Duodenal mucosa (tissue), 2 donors: Measurements from ENCODE around the gene TVP23A.

Experiments
- H3K27ac ChIP-seq: one replicate; pipeline ENCODE4 v1.7.0; 2013; ENCODE audit warnings: low read depth, low read length
- H3K27me3 ChIP-seq, 2 donors: one replicate each; pipeline ENCODE4 v1.7.0; 2013; ENCODE audit warnings: low read length in 2 of 2, control low read depth in 1 of 2; ENCODE audit not compliant: insufficient read depth in 2 of 2, control insufficient read depth in 1 of 2
- H3K36me3 ChIP-seq, 2 donors: one replicate each; pipeline ENCODE4 v1.7.0; 2013; ENCODE audit warnings: low read length in 2 of 2, control low read depth in 1 of 2; ENCODE audit not compliant: insufficient read depth in 2 of 2, control insufficient read depth in 1 of 2
- H3K4me1 ChIP-seq, 2 donors: one replicate each; pipeline ENCODE4 v1.7.0; 2013; ENCODE audit warnings: low read length in 2 of 2, control low read depth in 1 of 2; ENCODE audit not compliant: insufficient read depth in 2 of 2, control insufficient read depth in 1 of 2
- H3K4me3 ChIP-seq, 2 donors: one replicate each; pipeline ENCODE4 v1.7.0; 2013; ENCODE audit warnings: low read length in 2 of 2, low read depth in 1 of 2
- H3K9ac ChIP-seq, 2 donors: one replicate each; pipeline ENCODE4 v1.7.0; 2013; ENCODE audit warnings: low read length in 2 of 2, low read depth in 1 of 2
- H3K9me3 ChIP-seq, 2 donors: one replicate each; pipeline ENCODE4 v1.7.0; 2013; ENCODE audit warnings: low read length in 2 of 2, control low read depth in 1 of 2; ENCODE audit not compliant: control insufficient read depth in 1 of 2

The TVP23A gene

GRCh38 chr16:10817963-10818941 lies at the start of gene TVP23A:
Gene TVP23A (minus strand): TSS chr16:10818794. CDS start chr16:10818493, 301 bp downstream.
- Histone ChIP-seq H3K36me3 (no peaks in the 10 kb centered on the region), H3K27me3 (no peaks in the 10 kb centered on the region), H3K4me1 (no peaks in the 10 kb centered on the region), H3K9ac (no peak within 1 kb of the TSS), H3K9me3 (no peaks in the 10 kb centered on the region), H3K4me3 (no peak within 1 kb of the TSS), H3K27ac (no peak within 1 kb of the TSS)

- H3K4me3 ChIP-seq, result peak overlapping the region; percentile 17 to 42
- H3K27me3 ChIP-seq, result no peaks in the 10 kb centered on the region
- peaks cover 41 to 43% of the 10 kb centered on the region in 2 donors for H3K4me1 ChIP-seq
- no peaks in the 10 kb centered on the region for H3K9me3 ChIP-seq
- no peaks in the 10 kb centered on the region for H3K36me3 ChIP-seq
- peak overlapping the region in 1 of 2 donors; percentile 7 for H3K9ac ChIP-seq
- H3K27ac ChIP-seq, result peak overlapping the region; percentile 17
Measured at GRCh38 chr16:10868104-10868595, 49.6 kb upstream of the TVP23A start.

DNA sequence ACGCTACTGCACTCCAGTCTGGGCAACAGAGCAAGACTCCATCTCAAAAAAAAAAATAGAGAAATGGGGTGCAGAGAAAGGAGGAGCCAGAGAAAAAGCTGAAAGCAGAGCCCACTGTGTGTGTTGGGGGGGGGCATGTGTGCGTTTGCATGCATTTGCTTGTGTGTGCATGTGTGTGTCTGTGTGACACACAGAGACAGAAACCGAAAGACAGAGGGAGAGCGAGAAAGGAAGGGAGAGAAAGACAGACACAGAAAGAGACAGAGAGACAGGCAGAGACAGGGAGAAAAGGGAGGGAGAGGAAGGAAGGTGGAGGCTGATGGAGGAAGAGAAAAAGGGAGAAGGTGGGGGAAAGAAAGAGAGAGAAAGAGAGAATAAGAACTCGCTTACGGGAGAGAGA lies 48.6 kb upstream of the TVP23A start:
- Histone ChIP-seq H3K4me1 (peaks cover 38% of the 10 kb centered on the region in 2 donors), H3K27ac (no peak overlapping the region), H3K4me3 (peak overlapping the region in 1 of 2 donors; percentile 21), H3K27me3 (no peaks in the 10 kb centered on the region), H3K9me3 (no peaks in the 10 kb centered on the region), H3K9ac (no peak overlapping the region), H3K36me3 (no peaks in the 10 kb centered on the region)

- H3K36me3 ChIP-seq, result no peaks in the 10 kb centered on the region
- H3K9me3 ChIP-seq, result no peaks in the 10 kb centered on the region
- no peak overlapping the region for H3K9ac ChIP-seq
- H3K27ac ChIP-seq, result no peak overlapping the region
- peaks cover 30 to 31% of the 10 kb centered on the region in 2 donors for H3K4me1 ChIP-seq
- H3K27me3 ChIP-seq, result no peaks in the 10 kb centered on the region
- peak overlapping the region in 1 of 2 donors; percentile 2 for H3K4me3 ChIP-seq
Measured at GRCh38 chr16:10865991-10866966, 47.7 kb upstream of the TVP23A start.

DNA sequence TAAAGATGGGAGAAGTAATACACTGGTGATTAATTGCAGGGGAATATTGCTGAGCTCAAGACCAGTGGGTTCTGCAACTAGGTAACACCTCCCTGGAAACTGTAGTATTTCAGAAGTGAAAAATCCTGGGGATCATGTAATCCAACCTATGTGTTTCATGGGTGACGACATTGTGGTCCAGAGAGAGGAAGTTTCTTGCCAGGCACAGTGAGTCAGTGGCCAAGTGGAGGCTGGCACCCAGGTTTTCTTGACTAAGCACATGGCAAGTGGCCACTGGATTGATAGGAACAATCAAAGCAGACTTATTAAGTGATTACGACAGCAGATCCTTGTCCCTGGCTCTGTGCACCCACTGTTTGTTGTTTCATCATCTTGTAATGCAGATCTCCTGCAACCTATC lies 43.8 kb upstream of the TVP23A start:
- Histone ChIP-seq H3K4me1 (peaks cover 0 to 9% of the 10 kb centered on the region in 2 donors), H3K9me3 (no peaks in the 10 kb centered on the region), H3K27me3 (no peaks in the 10 kb centered on the region), H3K36me3 (no peaks in the 10 kb centered on the region), H3K9ac (no peak overlapping the region), H3K4me3 (no peak overlapping the region), H3K27ac (no peak overlapping the region)

DNA sequence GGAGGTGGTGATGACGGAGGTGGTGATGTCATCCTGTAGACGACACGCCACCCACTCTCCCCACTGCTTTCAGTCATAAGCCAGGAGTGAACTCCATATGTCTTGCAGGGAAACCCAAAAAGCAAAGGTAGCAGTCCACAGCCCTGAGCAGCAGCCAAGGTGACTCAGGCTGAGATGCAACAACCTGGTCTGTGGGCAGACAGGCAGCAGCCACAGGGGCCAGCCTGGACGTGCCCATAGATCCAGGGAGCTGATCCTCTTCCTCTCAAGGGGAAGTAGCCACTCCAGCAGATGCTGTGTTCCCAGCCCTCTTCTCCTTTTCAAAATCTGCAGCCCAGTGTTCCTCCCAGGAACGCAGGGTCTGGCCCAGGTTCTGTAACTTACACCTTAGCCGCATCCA lies 41.1 kb upstream of the TVP23A start:
- no peaks in the 10 kb centered on the region for H3K9me3 ChIP-seq
- no peaks in the 10 kb centered on the region for H3K27me3 ChIP-seq
- H3K9ac ChIP-seq, result no peak overlapping the region
- H3K4me1 ChIP-seq, result peaks cover 5 to 16% of the 10 kb centered on the region in 2 donors
- no peak overlapping the region for H3K4me3 ChIP-seq
- H3K36me3 ChIP-seq, result no peaks in the 10 kb centered on the region
- H3K27ac ChIP-seq, result no peak overlapping the region

- no peaks in the 10 kb centered on the region for H3K27me3 ChIP-seq
- no peaks in the 10 kb centered on the region for H3K36me3 ChIP-seq
- peaks cover 5 to 16% of the 10 kb centered on the region in 2 donors for H3K4me1 ChIP-seq
- H3K9me3 ChIP-seq, result no peaks in the 10 kb centered on the region
- no peak overlapping the region for H3K4me3 ChIP-seq
- no peak overlapping the region for H3K9ac ChIP-seq
- no peak overlapping the region for H3K27ac ChIP-seq
Measured at GRCh38 chr16:10859020-10859419, 40.4 kb upstream of the TVP23A start.

GRCh38 chr16:10858203-10858602 lies 39.6 kb upstream of the TVP23A start:
- Histone ChIP-seq H3K9me3 (no peaks in the 10 kb centered on the region), H3K4me3 (no peak overlapping the region), H3K9ac (no peak overlapping the region), H3K27me3 (no peaks in the 10 kb centered on the region), H3K4me1 (peaks cover 5 to 16% of the 10 kb centered on the region in 2 donors), H3K27ac (no peak overlapping the region), H3K36me3 (no peaks in the 10 kb centered on the region)

GRCh38 chr16:10856042-10856441 lies 37.4 kb upstream of the TVP23A start:
- no peak overlapping the region for H3K4me3 ChIP-seq
- H3K36me3 ChIP-seq, result no peaks in the 10 kb centered on the region
- peaks cover 12 to 23% of the 10 kb centered on the region in 2 donors for H3K4me1 ChIP-seq
- no peaks in the 10 kb centered on the region for H3K9me3 ChIP-seq
- no peaks in the 10 kb centered on the region for H3K27me3 ChIP-seq
- H3K9ac ChIP-seq, result no peak overlapping the region
- H3K27ac ChIP-seq, result no peak overlapping the region
